HG02938 (cell line): ENCODE data around the gene PEAK1.

Source experiments
- ATAC-seq: cut with Tn5 transposase; IDR thresholded peaks from one replicate; pipeline ENCODE4 v1.9.1; 2021; ENCODE audit warnings: mild to moderate bottlenecking, moderate library complexity; ENCODE audit not compliant: unreplicated experiment

The PEAK1 gene, protein sequence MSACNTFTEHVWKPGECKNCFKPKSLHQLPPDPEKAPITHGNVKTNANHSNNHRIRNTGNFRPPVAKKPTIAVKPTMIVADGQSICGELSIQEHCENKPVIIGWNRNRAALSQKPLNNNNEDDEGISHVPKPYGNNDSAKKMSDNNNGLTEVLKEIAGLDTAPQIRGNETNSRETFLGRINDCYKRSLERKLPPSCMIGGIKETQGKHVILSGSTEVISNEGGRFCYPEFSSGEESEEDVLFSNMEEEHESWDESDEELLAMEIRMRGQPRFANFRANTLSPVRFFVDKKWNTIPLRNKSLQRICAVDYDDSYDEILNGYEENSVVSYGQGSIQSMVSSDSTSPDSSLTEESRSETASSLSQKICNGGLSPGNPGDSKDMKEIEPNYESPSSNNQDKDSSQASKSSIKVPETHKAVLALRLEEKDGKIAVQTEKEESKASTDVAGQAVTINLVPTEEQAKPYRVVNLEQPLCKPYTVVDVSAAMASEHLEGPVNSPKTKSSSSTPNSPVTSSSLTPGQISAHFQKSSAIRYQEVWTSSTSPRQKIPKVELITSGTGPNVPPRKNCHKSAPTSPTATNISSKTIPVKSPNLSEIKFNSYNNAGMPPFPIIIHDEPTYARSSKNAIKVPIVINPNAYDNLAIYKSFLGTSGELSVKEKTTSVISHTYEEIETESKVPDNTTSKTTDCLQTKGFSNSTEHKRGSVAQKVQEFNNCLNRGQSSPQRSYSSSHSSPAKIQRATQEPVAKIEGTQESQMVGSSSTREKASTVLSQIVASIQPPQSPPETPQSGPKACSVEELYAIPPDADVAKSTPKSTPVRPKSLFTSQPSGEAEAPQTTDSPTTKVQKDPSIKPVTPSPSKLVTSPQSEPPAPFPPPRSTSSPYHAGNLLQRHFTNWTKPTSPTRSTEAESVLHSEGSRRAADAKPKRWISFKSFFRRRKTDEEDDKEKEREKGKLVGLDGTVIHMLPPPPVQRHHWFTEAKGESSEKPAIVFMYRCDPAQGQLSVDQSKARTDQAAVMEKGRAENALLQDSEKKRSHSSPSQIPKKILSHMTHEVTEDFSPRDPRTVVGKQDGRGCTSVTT (N-terminal part only)

GRCh38 chr15:77419836-77420609, at the start of gene PEAK1:
PEAK1 (minus strand) TSS chr15:77420104; CDS start chr15:77181926, 238,178 bp downstream.
- peak; percentile 92 for ATAC-seq

GRCh38 chr15:77468896-77469295, 49.0 kb upstream of the PEAK1 start:
- no peak for ATAC-seq

GRCh38 chr15:77466521-77466920, 46.6 kb upstream of the PEAK1 start:
- no peak for ATAC-seq

GRCh38 chr15:77464129-77464865, 44.4 kb upstream of the PEAK1 start:
- ATAC-seq: no peak

GRCh38 chr15:77461486-77461885, 41.6 kb upstream of the PEAK1 start:
- ATAC-seq: no peak

GRCh38 chr15:77459031-77459430, 39.1 kb upstream of the PEAK1 start:
- ATAC-seq: no peak

- no peak for ATAC-seq
These were observed 38.0 kb upstream of the PEAK1 start for GRCh38 chr15:77457905-77458265.

GRCh38 chr15:77457191-77457904, 37.4 kb upstream of the PEAK1 start:
- no peak for ATAC-seq

- no peak for ATAC-seq
These were observed 36.8 kb upstream of the PEAK1 start for GRCh38 chr15:77456746-77457145.

- ATAC-seq: no peak
These were observed 35.9 kb upstream of the PEAK1 start for GRCh38 chr15:77455696-77456321.

DNA sequence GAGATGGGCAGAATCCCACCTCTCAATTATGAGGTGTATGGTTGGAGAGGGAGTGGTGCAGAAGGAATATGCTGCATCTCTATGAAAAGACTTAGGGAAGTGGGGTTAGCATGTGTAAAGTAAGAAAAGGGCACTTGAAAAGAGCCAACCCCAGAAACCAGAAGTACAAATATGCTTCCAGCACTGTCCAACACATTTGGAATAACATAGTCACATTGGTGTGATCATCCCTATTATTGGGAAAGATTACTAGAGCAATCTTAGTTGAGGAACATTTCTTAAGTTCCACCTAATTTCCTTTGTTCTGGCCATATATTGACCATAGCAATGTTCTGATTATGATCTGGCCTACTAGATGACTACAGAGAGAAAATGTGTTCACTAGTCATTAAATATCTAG, 35.0 kb upstream of the PEAK1 start:
- ATAC-seq: no peak

DNA sequence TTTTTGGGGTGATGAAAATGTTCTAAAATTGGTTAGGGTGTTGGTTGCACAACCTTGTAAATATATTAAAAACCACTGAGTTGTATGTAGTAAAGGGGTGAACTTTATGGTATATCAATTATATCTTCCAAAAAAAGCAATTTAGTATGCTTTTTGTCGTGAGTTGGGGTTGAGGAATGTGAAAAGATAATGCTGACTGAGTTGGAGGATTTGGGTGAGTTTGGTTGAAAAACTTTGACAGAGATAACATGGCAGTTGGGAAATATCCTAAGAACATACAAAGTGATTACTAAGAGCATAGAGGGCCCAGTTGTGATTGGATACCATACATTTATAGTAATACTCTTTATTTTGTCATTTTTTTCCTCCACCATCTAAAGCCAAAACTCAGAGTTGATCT, 34.4 kb upstream of the PEAK1 start:
- no peak for ATAC-seq

- no peak for ATAC-seq
These were observed 27.0 kb upstream of the PEAK1 start for GRCh38 chr15:77446840-77447390.

- peak; percentile 86 for ATAC-seq
These were observed 20.6 kb upstream of the PEAK1 start for GRCh38 chr15:77440378-77440999.

DNA sequence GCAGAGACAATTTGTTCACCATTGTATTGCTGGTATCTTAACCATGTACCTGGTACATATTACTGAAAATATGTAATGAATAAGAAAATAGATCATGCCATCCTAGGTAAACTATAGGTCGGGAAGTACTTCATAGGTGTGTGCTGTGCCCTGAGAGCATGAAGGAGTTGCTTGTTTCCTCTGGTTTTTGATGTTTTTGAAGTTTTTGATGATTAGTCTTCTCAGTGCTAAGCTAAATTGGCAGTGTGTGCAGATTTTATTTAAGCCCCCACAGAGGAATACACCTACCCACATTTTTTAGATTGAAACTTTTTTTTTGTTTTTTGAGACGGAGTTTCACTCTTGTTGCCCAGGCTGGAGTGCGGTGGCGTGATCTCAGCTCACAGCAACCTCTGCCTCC, 17.4 kb upstream of the PEAK1 start:
- ATAC-seq: no peak

- ATAC-seq: no peak
These were observed 16.9 kb upstream of the PEAK1 start for GRCh38 chr15:77436822-77437221.

DNA sequence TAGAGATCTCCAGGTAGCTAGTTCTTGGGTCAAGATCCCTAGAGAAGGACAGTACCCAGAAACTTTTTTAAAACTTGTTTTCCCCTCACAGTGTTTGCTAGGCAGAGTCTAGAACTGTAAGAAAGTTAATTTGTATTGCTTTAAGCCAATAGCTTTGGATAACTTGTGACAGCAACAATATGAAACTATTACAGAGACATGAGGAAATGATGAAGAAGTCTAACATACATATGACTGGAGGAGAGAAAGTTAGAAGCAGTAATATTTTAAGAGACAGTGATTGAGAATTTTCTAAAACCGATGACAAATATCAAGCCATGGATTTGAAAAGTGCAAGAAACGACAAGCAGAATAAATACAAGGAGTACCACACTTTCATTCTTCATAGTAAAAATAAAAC, 10.7 kb upstream of the PEAK1 start:
- no peak for ATAC-seq

DNA sequence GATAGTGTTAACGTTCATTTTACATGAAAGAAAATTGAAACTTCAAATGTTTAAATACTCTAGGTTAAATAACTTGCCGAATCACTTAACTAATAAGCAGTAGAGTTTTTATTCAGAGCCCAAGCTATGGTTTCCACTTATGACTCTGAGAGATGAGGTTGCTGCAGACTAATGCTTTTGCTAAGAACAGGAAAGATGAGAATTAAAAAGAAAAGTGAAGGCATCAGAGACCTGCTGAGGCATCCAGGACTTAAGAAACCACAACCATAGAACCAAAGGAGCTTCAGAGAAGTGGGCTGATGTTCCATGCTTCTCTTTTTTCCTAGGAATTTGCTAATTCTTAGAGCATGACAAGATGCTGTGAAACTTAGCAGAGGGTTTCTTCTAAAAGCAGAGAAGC, 10.3 kb upstream of the PEAK1 start:
- ATAC-seq: no peak
